GM13976 (cell line): ENCODE data around the gene C2CD5.

ENCODE experiments used
- DNase-seq: peaks from one replicate; pipeline ENCODE4 v3.0.0; 2012; ENCODE audit warnings: low spot score
- CTCF ChIP-seq: IDR thresholded peaks from 2 replicates; pipeline ENCODE4 v1.5.1; 2012; ENCODE audit warnings: borderline replicate concordance, mild to moderate bottlenecking; ENCODE audit not compliant: insufficient read depth; ENCODE audit errors: extremely low read depth, missing control alignments, control extremely low read depth
- in situ Hi-C: fragments of 300-500 bp; cut with MboI; formaldehyde crosslinking; loops from one replicate; pipeline ENCODE4 v1.12.0; 2022; ENCODE audit warnings: low sequenced_read_pairs, mixed read lengths, inconsistent platforms; ENCODE audit not compliant: unreplicated experiment

Gene C2CD5

DNA sequence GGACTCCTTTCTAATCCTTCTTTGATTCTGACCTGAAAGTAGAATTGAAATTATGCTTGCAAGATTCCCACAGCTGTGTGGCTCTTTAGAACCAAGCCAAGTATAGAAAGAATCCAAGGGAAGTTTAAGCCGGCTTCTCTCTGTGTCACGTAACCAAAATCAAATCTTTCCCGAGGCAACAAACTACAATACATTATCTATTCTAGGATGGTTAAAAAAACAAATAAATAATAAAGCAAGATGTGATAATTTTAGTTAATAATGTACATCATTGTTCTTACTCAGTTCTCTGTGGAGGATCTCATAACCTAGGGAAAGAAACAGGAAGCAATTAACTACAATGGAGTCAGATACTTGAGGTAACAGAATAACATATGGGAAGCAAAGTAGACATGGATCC is 131.8 kb downstream of the C2CD5 start:
- no peak for DNase-seq
- in situ Hi-C loops, result no loop called here
- TF ChIP-seq CTCF, result no peak

GRCh38 chr12:22410486-22410885 is 133.9 kb downstream of the C2CD5 start:
- no peak for DNase-seq
- no peak for TF ChIP-seq CTCF
- in situ Hi-C loops, result no loop called here

DNA sequence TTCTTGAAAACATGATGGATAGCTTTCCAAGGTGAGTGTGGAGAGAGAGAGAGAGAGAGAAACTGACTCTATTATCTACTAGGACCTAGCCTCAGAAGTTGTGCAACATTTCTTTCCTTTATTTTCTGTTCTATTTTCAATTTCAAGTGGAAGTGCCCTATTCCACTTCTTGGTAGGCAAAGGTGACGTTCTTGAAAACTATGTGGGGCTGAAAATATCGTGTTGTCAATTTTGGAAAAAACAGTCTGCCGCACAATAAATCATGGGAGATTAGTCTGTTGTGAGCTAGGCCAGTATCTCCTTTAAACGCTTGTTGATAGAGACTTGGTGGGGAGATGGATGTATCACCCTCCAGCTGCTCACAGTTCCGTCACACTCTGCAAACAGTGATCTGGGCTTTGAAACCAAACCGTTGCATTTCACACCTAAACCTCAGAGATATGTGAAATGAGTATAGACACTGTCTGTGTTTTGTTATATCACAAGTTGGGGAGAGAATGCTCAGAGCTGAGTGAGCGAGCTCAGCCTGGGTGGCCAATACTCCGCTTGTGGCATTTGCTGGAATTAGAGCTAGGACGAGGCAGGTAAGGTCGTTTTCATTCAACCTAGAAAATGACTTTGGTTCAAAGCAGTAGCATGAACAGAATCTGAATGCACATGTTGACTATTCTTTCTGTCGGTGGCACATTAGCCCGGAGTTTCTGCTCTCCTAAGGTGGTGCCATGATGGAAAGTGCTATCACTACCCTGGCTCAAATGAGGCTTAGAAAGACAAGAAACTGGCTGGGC is 134.8 kb downstream of the C2CD5 start:
- in situ Hi-C loops, result no loop called here
- peak; percentile 78 for DNase-seq
- TF ChIP-seq CTCF, result no peak

DNA sequence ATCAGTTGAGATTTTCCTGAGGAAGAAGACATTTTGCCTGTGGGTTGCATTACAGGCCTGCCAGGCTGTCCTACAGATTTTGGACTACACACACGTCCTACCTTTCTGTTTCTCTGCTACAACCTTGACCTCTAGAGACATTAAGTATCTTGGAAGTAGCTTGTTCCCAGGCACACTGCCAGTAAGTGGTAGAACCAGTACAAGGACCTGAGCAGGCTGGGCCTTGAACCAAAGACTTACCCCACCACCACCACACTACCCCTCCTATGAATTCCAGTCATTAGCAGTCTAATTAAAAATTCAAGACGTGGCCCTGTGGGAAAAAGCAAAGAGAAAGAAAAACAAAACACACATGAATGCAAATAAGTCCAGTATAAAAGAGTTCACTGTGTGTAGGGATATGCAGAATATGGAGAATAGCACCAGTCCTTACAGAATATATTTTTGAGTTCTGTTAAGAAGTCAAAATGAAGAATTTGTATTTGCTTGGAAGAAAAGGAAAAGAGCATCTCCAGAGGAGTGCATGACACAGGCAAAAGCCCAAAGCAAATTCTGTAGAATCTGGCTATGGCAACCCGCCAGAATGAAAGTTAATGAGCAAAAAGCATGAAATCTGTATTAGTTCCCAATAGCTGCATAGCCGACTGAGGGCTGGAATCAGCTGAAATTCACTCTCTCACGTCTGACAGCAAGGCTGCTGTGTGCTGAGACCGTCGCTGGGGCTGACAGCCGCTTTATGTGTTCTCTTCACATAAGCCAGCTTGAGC is 135.5 kb downstream of the C2CD5 start:
- no peak for TF ChIP-seq CTCF
- DNase-seq, result no peak
- in situ Hi-C loops, result no loop called here

GRCh38 chr12:22407397-22407796 is 136.9 kb downstream of the C2CD5 start:
- in situ Hi-C loops, result no loop called here
- TF ChIP-seq CTCF, result no peak

GRCh38 chr12:22406627-22407026 is 137.7 kb downstream of the C2CD5 start:
- in situ Hi-C loops, result no loop called here
- no peak for TF ChIP-seq CTCF
- DNase-seq, result no peak

More at GRCh38 chr12:22407397-22407796, 136.9 kb downstream of the C2CD5 start:
- DNase-seq, result no peak
